ENCODE results near the gene CPSF4L. TPM values are rescaled to one million over a fixed set of nuclear protein-coding genes. Genes with fewer than 3 reads are reported as not detected.

Gene CPSF4L
- total and polyA plus RNA-seq, 2 of the 13 experiments (the other 11 are each of a cell fraction or from before 2014, with no cell fraction given), result 0.73 to 1.6 TPM

- TF ChIP-seq, protein P1, sequence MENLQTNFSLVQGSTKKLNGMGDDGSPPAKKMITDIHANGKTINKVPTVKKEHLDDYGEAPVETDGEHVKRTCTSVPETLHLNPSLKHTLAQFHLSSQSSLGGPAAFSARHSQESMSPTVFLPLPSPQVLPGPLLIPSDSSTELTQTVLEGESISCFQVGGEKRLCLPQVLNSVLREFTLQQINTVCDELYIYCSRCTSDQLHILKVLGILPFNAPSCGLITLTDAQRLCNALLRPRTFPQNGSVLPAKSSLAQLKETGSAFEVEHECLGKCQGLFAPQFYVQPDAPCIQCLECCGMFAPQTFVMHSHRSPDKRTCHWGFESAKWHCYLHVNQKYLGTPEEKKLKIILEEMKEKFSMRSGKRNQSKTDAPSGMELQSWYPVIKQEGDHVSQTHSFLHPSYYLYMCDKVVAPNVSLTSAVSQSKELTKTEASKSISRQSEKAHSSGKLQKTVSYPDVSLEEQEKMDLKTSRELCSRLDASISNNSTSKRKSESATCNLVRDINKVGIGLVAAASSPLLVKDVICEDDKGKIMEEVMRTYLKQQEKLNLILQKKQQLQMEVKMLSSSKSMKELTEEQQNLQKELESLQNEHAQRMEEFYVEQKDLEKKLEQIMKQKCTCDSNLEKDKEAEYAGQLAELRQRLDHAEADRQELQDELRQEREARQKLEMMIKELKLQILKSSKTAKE (CRISPR knock-in tag; IDR thresholded peaks at IDR 0.05; ENCODE audit: borderline replicate concordance), result no peak
- TF ChIP-seq, protein P2, sequence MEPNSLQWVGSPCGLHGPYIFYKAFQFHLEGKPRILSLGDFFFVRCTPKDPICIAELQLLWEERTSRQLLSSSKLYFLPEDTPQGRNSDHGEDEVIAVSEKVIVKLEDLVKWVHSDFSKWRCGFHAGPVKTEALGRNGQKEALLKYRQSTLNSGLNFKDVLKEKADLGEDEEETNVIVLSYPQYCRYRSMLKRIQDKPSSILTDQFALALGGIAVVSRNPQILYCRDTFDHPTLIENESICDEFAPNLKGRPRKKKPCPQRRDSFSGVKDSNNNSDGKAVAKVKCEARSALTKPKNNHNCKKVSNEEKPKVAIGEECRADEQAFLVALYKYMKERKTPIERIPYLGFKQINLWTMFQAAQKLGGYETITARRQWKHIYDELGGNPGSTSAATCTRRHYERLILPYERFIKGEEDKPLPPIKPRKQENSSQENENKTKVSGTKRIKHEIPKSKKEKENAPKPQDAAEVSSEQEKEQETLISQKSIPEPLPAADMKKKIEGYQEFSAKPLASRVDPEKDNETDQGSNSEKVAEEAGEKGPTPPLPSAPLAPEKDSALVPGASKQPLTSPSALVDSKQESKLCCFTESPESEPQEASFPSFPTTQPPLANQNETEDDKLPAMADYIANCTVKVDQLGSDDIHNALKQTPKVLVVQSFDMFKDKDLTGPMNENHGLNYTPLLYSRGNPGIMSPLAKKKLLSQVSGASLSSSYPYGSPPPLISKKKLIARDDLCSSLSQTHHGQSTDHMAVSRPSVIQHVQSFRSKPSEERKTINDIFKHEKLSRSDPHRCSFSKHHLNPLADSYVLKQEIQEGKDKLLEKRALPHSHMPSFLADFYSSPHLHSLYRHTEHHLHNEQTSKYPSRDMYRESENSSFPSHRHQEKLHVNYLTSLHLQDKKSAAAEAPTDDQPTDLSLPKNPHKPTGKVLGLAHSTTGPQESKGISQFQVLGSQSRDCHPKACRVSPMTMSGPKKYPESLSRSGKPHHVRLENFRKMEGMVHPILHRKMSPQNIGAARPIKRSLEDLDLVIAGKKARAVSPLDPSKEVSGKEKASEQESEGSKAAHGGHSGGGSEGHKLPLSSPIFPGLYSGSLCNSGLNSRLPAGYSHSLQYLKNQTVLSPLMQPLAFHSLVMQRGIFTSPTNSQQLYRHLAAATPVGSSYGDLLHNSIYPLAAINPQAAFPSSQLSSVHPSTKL (CRISPR knock-in tag; IDR thresholded peaks at IDR 0.05), result peak; percentile 89
- TF ChIP-seq SRF (IDR thresholded peaks at IDR 0.05; ENCODE audit: low read depth, low read length) (no peak), MTF2 (CRISPR knock-in tag; IDR thresholded peaks at IDR 0.05; ENCODE audit: borderline replicate concordance) (no peak), ZNF549 (CRISPR knock-in tag; IDR thresholded peaks at IDR 0.05) (peak; percentile 88; the same call in 1 of the 2 replicates), SIX1 (CRISPR knock-in tag; IDR thresholded peaks at IDR 0.05; ENCODE audit: borderline replicate concordance) (no peak; the same call in 1 of the 2 replicates), NFATC3 (CRISPR knock-in tag; IDR thresholded peaks at IDR 0.05) (no peak), ZNF430 (CRISPR knock-in tag; IDR thresholded peaks at IDR 0.05) (0 out of 2 replicates have a peak, but pooled peaks have one; percentile 38), PHF21A (CRISPR knock-in tag; IDR thresholded peaks at IDR 0.05) (no peak; the same call in 1 of the 2 replicates), KLF11 (CRISPR knock-in tag; IDR thresholded peaks at IDR 0.05) (no peak; the same call in 1 of the 2 replicates), ZNF484 (CRISPR knock-in tag; IDR thresholded peaks at IDR 0.05; ENCODE audit: borderline replicate concordance, low read depth) (no peak), ZBTB7B (CRISPR knock-in tag; IDR thresholded peaks at IDR 0.05) (no peak), ZNF460 (CRISPR knock-in tag; IDR thresholded peaks at IDR 0.05; ENCODE audit: borderline replicate concordance) (no peak; the same call in 1 of the 2 replicates), MYC (CRISPR knock-in tag; IDR thresholded peaks at IDR 0.05; ENCODE audit: borderline replicate concordance) (0 out of 2 replicates have a peak, but pooled peaks have one; percentile 35), THAP7 (CRISPR knock-in tag; IDR thresholded peaks at IDR 0.05) (0 out of 2 replicates have a peak, but pooled peaks have one; percentile 45), ZFP90 (CRISPR knock-in tag; IDR thresholded peaks at IDR 0.05; ENCODE audit: borderline replicate concordance) (0 out of 2 replicates have a peak, but pooled peaks have one; percentile 61), JUNB (CRISPR knock-in tag; IDR thresholded peaks at IDR 0.05; ENCODE audit: borderline replicate concordance) (no peak)
- TF ChIP-seq, protein P3, sequence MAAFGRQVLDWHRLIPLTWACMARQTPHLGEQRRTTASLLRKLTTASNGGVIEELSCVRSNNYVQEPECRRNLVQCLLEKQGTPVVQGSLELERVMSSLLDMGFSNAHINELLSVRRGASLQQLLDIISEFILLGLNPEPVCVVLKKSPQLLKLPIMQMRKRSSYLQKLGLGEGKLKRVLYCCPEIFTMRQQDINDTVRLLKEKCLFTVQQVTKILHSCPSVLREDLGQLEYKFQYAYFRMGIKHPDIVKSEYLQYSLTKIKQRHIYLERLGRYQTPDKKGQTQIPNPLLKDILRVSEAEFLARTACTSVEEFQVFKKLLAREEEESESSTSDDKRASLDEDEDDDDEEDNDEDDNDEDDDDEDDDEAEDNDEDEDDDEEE (CRISPR knock-in tag; IDR thresholded peaks at IDR 0.05), result no peak
- TF ChIP-seq, protein P4, sequence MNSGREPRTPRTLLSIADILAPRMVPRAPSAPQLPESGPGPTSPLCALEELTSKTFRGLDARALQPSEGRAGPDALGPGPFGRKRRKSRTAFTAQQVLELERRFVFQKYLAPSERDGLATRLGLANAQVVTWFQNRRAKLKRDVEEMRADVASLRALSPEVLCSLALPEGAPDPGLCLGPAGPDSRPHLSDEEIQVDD (CRISPR knock-in tag; IDR thresholded peaks at IDR 0.05; ENCODE audit: borderline replicate concordance), result no peak
These were observed 58.4 kb downstream of the CPSF4L start (continued) for GRCh38 chr17:73203135-73203787.

Measured in HepG2 (cell line).